Panc1 (cell line): Measurements from ENCODE around the gene VAPB.

Experiments used
- TCF7L2 ChIP-seq: IDR thresholded peaks from 2 replicates; pipeline ENCODE4 v1.6.1; 2011; ENCODE audit warnings: mild to moderate bottlenecking, low read depth, low read length, inconsistent platforms
- TF ChIP-seq, protein P1 (sequence below): fragments of 450-650 bp; IDR thresholded peaks from 2 replicates; pipeline ENCODE4 v1.5.1; 2017; ENCODE audit warnings: mild to moderate bottlenecking

DNA sequence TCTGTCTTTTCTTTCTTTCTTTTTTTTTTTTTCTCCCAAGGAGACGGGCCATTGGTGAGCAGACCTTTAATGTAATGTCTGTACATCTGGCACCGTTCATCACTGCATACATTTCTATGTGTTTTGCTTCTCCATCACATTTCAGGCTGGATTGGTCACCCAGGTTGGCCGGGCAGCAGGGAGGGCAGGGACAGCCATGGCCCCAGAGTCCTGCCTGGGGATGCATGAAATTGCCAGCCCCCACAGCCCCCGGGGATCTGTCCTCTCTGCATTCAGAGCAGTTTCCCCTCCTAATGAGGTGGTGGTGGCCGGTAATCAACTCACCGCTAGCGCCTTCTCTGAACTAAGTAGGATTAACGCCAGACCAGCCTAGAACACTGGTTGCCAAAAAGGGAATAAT lies 75.8 kb downstream of the VAPB start:
- TF ChIP-seq, protein P1, sequence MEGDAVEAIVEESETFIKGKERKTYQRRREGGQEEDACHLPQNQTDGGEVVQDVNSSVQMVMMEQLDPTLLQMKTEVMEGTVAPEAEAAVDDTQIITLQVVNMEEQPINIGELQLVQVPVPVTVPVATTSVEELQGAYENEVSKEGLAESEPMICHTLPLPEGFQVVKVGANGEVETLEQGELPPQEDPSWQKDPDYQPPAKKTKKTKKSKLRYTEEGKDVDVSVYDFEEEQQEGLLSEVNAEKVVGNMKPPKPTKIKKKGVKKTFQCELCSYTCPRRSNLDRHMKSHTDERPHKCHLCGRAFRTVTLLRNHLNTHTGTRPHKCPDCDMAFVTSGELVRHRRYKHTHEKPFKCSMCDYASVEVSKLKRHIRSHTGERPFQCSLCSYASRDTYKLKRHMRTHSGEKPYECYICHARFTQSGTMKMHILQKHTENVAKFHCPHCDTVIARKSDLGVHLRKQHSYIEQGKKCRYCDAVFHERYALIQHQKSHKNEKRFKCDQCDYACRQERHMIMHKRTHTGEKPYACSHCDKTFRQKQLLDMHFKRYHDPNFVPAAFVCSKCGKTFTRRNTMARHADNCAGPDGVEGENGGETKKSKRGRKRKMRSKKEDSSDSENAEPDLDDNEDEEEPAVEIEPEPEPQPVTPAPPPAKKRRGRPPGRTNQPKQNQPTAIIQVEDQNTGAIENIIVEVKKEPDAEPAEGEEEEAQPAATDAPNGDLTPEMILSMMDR: no peak
- TF ChIP-seq TCF7L2: no peak
